Stimulated activated CD4-positive, alpha-beta T cell treated with anti-CD3 and anti-CD28 coated beads, TNF-alpha, amount 100 ng/mL, for 1 hour (primary cell): ENCODE results near the gene ANKRD55.
"Not testable (repeated sequence)": the region's sequence is repeated elsewhere in the genome, so short reads cannot be mapped to it uniquely, and the experiment has no call there.

ENCODE experiments used
- DNase-seq, 3 donors: peaks; one replicate each; pipeline ENCODE4 v3.0.0-alpha.2; 2020; ENCODE audit warnings: low read depth in 3 of 3, low spot score in 1 of 3

The ANKRD55 gene

GRCh38 chr5:56170557-56170956, 62.6 kb downstream of the ANKRD55 start:
- DNase-seq = no peak

- DNase-seq = no peak
Measured at GRCh38 chr5:56169949-56170348, 63.2 kb downstream of the ANKRD55 start.

- DNase-seq = no peak
Measured at GRCh38 chr5:56169281-56169680, 63.8 kb downstream of the ANKRD55 start.

GRCh38 chr5:56168066-56168478, 65.1 kb downstream of the ANKRD55 start:
- no peak for DNase-seq

GRCh38 chr5:56167519-56167918, 65.6 kb downstream of the ANKRD55 start:
- DNase-seq = no peak

GRCh38 chr5:56166671-56167385, 66.3 kb downstream of the ANKRD55 start:
- no peak for DNase-seq

- DNase-seq = no peak
Measured at GRCh38 chr5:56164376-56164775, 68.8 kb downstream of the ANKRD55 start.

- DNase-seq = no peak
Measured at GRCh38 chr5:56161927-56162326, 71.2 kb downstream of the ANKRD55 start.

- no peak for DNase-seq
Measured at GRCh38 chr5:56161439-56161823, 71.7 kb downstream of the ANKRD55 start.

GRCh38 chr5:56160723-56161438, 72.2 kb downstream of the ANKRD55 start:
- no peak for DNase-seq

- DNase-seq = no peak
Measured at GRCh38 chr5:56159521-56159947, 73.6 kb downstream of the ANKRD55 start.

- no peak for DNase-seq
Measured at GRCh38 chr5:56158331-56158960, 74.7 kb downstream of the ANKRD55 start.

GRCh38 chr5:56157191-56157621, 75.9 kb downstream of the ANKRD55 start:
- DNase-seq = not testable (repeated sequence)

GRCh38 chr5:56156585-56157190, 76.4 kb downstream of the ANKRD55 start:
- DNase-seq = not testable (repeated sequence)

GRCh38 chr5:56155992-56156584, 77.0 kb downstream of the ANKRD55 start:
- DNase-seq = no peak

- DNase-seq = no peak
Measured at GRCh38 chr5:56154732-56155484, 78.2 kb downstream of the ANKRD55 start.

- no peak for DNase-seq
Measured at GRCh38 chr5:56152437-56152836, 80.7 kb downstream of the ANKRD55 start.

- DNase-seq = not testable (repeated sequence)
Measured at GRCh38 chr5:56150756-56151155, 82.4 kb downstream of the ANKRD55 start.

- DNase-seq = peak in 1 of 3 donors; percentile 17
Measured at GRCh38 chr5:56148453-56148971, 84.6 kb downstream of the ANKRD55 start.

- no peak for DNase-seq
Measured at GRCh38 chr5:56147659-56148230, 85.4 kb downstream of the ANKRD55 start.
